VCaP (cell line): Measurements from ENCODE around the gene ANXA5.
A peak's percentile ranks its signal among the peaks of the same experiment; 100 is the strongest.
"Not testable (repeated sequence)": the region's sequence is repeated elsewhere in the genome, so short reads cannot be mapped to it uniquely, and the experiment has no call there.

Source experiments
- H3K27ac ChIP-seq: fragments of 450-650 bp; 2 replicates; pipeline ENCODE4 v1.5.1; 2017
- CTCF ChIP-seq: fragments of 450-650 bp; conservative IDR thresholded peaks from 2 replicates; pipeline ENCODE4 v1.5.1; 2017; ENCODE audit warnings: mild to moderate bottlenecking, moderate library complexity

Gene ANXA5

GRCh38 chr4:121666091-121666679, 30.6 kb downstream of the ANXA5 start:
- no peak overlapping the region for H3K27ac ChIP-seq
- TF ChIP-seq CTCF = no peak

GRCh38 chr4:121665371-121665770, 31.4 kb downstream of the ANXA5 start:
- no peak overlapping the region for H3K27ac ChIP-seq
- TF ChIP-seq CTCF = no peak

GRCh38 chr4:121662225-121662624, 34.6 kb downstream of the ANXA5 start:
- no peak overlapping the region for H3K27ac ChIP-seq
- no peak for TF ChIP-seq CTCF

GRCh38 chr4:121660175-121660933, 36.4 kb downstream of the ANXA5 start:
- not testable (repeated sequence) for H3K27ac ChIP-seq

GRCh38 chr4:121658125-121658524, 38.7 kb downstream of the ANXA5 start:
- no peak overlapping the region for H3K27ac ChIP-seq
- TF ChIP-seq CTCF = no peak

- TF ChIP-seq CTCF = peak; percentile 73
- no peak overlapping the region for H3K27ac ChIP-seq
These were observed 40.5 kb downstream of the ANXA5 start for GRCh38 chr4:121656269-121656641.

- H3K27ac ChIP-seq = no peak overlapping the region
- no peak for TF ChIP-seq CTCF
These were observed 41.2 kb downstream of the ANXA5 start for GRCh38 chr4:121655320-121656268.
